Measurements from ENCODE around the gene PRM1.

GRCh38 chr16:11290102-11290893 lies 9.2 kb upstream of the PRM1 start:
- TF ChIP-seq CTCF (conservative IDR thresholded peaks at IDR 0.05; ENCODE audit: low read depth, low read length) (no peak), SMC3 (IDR thresholded peaks at IDR 0.05; ENCODE audit: low read depth, low read length) (no peak), MXI1 (IDR thresholded peaks at IDR 0.05; ENCODE audit: borderline replicate concordance, low read depth, low read length) (no peak), FOS (IDR thresholded peaks at IDR 0.05; ENCODE audit: low read depth, low read length) (no peak)
